ENCODE measurements around the gene NKX2-4.

DNA sequence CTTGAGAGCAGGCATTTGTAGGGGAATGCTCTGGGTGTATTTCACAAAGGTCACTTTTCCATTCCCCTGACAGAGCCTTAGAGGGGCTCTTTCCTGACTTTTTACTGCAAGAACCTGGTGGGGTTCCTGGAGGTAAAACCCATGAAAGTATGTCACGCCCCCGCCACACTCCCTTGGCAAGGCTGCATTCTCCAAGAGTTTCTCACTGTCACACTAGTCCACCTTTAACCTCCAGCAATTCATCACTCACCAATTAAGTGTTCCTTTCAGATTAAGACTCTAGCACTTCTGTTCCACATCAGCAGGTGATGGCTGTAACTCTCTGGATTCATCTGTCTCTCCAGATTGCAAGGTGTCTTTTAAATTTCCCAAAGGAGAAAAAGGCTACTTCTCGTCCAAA is 32.7 kb upstream of the NKX2-4 start:
- TF ChIP-seq, protein P1, sequence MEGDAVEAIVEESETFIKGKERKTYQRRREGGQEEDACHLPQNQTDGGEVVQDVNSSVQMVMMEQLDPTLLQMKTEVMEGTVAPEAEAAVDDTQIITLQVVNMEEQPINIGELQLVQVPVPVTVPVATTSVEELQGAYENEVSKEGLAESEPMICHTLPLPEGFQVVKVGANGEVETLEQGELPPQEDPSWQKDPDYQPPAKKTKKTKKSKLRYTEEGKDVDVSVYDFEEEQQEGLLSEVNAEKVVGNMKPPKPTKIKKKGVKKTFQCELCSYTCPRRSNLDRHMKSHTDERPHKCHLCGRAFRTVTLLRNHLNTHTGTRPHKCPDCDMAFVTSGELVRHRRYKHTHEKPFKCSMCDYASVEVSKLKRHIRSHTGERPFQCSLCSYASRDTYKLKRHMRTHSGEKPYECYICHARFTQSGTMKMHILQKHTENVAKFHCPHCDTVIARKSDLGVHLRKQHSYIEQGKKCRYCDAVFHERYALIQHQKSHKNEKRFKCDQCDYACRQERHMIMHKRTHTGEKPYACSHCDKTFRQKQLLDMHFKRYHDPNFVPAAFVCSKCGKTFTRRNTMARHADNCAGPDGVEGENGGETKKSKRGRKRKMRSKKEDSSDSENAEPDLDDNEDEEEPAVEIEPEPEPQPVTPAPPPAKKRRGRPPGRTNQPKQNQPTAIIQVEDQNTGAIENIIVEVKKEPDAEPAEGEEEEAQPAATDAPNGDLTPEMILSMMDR (IDR thresholded peaks at IDR 0.05), result no peak
- no peak for TF ChIP-seq POLR2A (IDR thresholded peaks at IDR 0.05)
